ENCODE results near the gene SYTL3.

Gene SYTL3

GRCh38 chr6:158680015-158680414 is 30.2 kb downstream of the SYTL3 start:
- no peaks in the 10 kb centered on the region for H3K79me1 ChIP-seq (ENCODE audit: low read length)
- no peak overlapping the region for H2AK5ac ChIP-seq (ENCODE audit: low read length)
- H3K23ac ChIP-seq (ENCODE audit: low read length): no peak overlapping the region
- no peak overlapping the region for H3K18ac ChIP-seq (ENCODE audit: low read length)
- H2BK5ac ChIP-seq (ENCODE audit: low read depth, low read length, poor library complexity): no peak overlapping the region
- H2AFZ ChIP-seq (ENCODE audit: insufficient read depth, low read length, poor library complexity): no peak overlapping the region
- no peak overlapping the region for H4K91ac ChIP-seq (ENCODE audit: low read depth, low read length)
- no peak overlapping the region for H4K8ac ChIP-seq (ENCODE audit: low read depth, low read length)
- no peaks in the 10 kb centered on the region for H3K27me3 ChIP-seq (ENCODE audit: insufficient read depth, low read length)
- H3K36me3 ChIP-seq (ENCODE audit: control insufficient read depth in 1 of 2, insufficient read depth in 2 of 2, low read length in 2 of 2): no peaks in the 10 kb centered on the region
- peaks cover 2% of the 10 kb centered on the region for H3K9me3 ChIP-seq (ENCODE audit: insufficient read depth, low read depth, low read length)
- H3K27ac ChIP-seq (ENCODE audit: low read depth, low read length): no peak overlapping the region
- DNase-seq: no peak
- H3K14ac ChIP-seq (ENCODE audit: low read length): no peak overlapping the region
- no peak overlapping the region for H2BK12ac ChIP-seq (ENCODE audit: low read length)
- no CpG with 5 or more reads among the region's 2 CpGs for WGBS (ENCODE audit: extremely low coverage, insufficient coverage, insufficient read length)
- H3K4ac ChIP-seq (ENCODE audit: low read depth, low read length): no peak overlapping the region
- H3K4me2 ChIP-seq (ENCODE audit: low read length): no peak overlapping the region
- no peak overlapping the region for H4K12ac ChIP-seq (ENCODE audit: low read depth, low read length)
- H3K9ac ChIP-seq (ENCODE audit: low read length): no peak overlapping the region
- H2BK120ac ChIP-seq (ENCODE audit: insufficient read depth, low read length, poor library complexity): no peak overlapping the region
- no peak overlapping the region for H3K4me3 ChIP-seq (ENCODE audit: low read depth, low read length)
- no peaks in the 10 kb centered on the region for H3K4me1 ChIP-seq (ENCODE audit: control insufficient read depth in 1 of 2, insufficient read depth in 2 of 2, low read length in 2 of 2)
- no peaks in the 10 kb centered on the region for H3K79me2 ChIP-seq (ENCODE audit: control insufficient read depth, insufficient read depth, low read length, poor library complexity)

- H3K14ac ChIP-seq (ENCODE audit: low read length): no peak overlapping the region
- H2BK120ac ChIP-seq (ENCODE audit: insufficient read depth, low read length, poor library complexity): no peak overlapping the region
- H2BK12ac ChIP-seq (ENCODE audit: low read length): no peak overlapping the region
- no peaks in the 10 kb centered on the region for H3K27me3 ChIP-seq (ENCODE audit: insufficient read depth, low read length)
- no peak overlapping the region for H3K4ac ChIP-seq (ENCODE audit: low read depth, low read length)
- no peaks in the 10 kb centered on the region for H3K4me1 ChIP-seq (ENCODE audit: control insufficient read depth in 1 of 2, insufficient read depth in 2 of 2, low read length in 2 of 2)
- H3K36me3 ChIP-seq (ENCODE audit: control insufficient read depth in 1 of 2, insufficient read depth in 2 of 2, low read length in 2 of 2): no peaks in the 10 kb centered on the region
- no peak overlapping the region for H2AK5ac ChIP-seq (ENCODE audit: low read length)
- no peak overlapping the region for H2BK5ac ChIP-seq (ENCODE audit: low read depth, low read length, poor library complexity)
- H3K18ac ChIP-seq (ENCODE audit: low read length): no peak overlapping the region
- no peak overlapping the region for H4K8ac ChIP-seq (ENCODE audit: low read depth, low read length)
- H2AFZ ChIP-seq (ENCODE audit: insufficient read depth, low read length, poor library complexity): no peak overlapping the region
- H4K91ac ChIP-seq (ENCODE audit: low read depth, low read length): no peak overlapping the region
- peaks cover 2% of the 10 kb centered on the region for H3K9me3 ChIP-seq (ENCODE audit: insufficient read depth, low read depth, low read length)
- no peak overlapping the region for H3K23ac ChIP-seq (ENCODE audit: low read length)
- no peak overlapping the region for H4K12ac ChIP-seq (ENCODE audit: low read depth, low read length)
- no peaks in the 10 kb centered on the region for H3K79me2 ChIP-seq (ENCODE audit: control insufficient read depth, insufficient read depth, low read length, poor library complexity)
- H3K4me3 ChIP-seq (ENCODE audit: low read depth, low read length): no peak overlapping the region
- H3K9ac ChIP-seq (ENCODE audit: low read length): no peak overlapping the region
- no CpG with 5 or more reads among the region's 6 CpGs for WGBS (ENCODE audit: extremely low coverage, insufficient coverage, insufficient read length)
- no peak overlapping the region for H3K27ac ChIP-seq (ENCODE audit: low read depth, low read length)
- no peaks in the 10 kb centered on the region for H3K79me1 ChIP-seq (ENCODE audit: low read length)
- H3K4me2 ChIP-seq (ENCODE audit: low read length): no peak overlapping the region
- no peak for DNase-seq
Measured at GRCh38 chr6:158680481-158680880, 30.6 kb downstream of the SYTL3 start.

DNA sequence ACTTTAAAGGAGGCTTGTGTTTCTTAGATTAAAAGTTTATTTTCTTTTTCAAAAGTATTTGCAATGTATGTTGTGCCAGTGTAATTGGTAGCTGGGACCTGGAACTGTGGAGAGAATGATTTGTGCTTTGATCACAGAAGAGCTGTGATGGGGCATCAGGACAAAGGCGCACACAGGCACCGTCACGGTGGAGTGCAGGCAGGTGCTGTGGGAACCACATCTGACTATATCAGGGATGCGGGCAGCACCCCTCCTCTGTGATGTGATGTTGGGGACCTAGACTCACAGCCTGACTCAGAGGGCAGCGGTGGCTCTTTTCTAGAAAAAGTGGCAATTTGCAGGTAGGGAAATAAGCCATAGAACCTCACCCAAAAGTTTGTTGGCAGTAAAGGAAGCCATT is 34.5 kb downstream of the SYTL3 start:
- H3K18ac ChIP-seq (ENCODE audit: low read length): no peak overlapping the region
- no peaks in the 10 kb centered on the region for H3K36me3 ChIP-seq (ENCODE audit: control insufficient read depth in 1 of 2, insufficient read depth in 2 of 2, low read length in 2 of 2)
- H2BK120ac ChIP-seq (ENCODE audit: insufficient read depth, low read length, poor library complexity): no peak overlapping the region
- no peak for DNase-seq
- no peak overlapping the region for H3K9ac ChIP-seq (ENCODE audit: low read length)
- H3K4me2 ChIP-seq (ENCODE audit: low read length): no peak overlapping the region
- H3K9me3 ChIP-seq (ENCODE audit: insufficient read depth, low read depth, low read length): peaks cover 2% of the 10 kb centered on the region
- no peaks in the 10 kb centered on the region for H3K79me2 ChIP-seq (ENCODE audit: control insufficient read depth, insufficient read depth, low read length, poor library complexity)
- H4K91ac ChIP-seq (ENCODE audit: low read depth, low read length): no peak overlapping the region
- H3K14ac ChIP-seq (ENCODE audit: low read length): no peak overlapping the region
- H3K4me1 ChIP-seq (ENCODE audit: control insufficient read depth in 1 of 2, insufficient read depth in 2 of 2, low read length in 2 of 2): peaks cover 3 to 9% of the 10 kb centered on the region in 2 experiments
- H3K4ac ChIP-seq (ENCODE audit: low read depth, low read length): no peak overlapping the region
- H2BK5ac ChIP-seq (ENCODE audit: low read depth, low read length, poor library complexity): no peak overlapping the region
- H3K4me3 ChIP-seq (ENCODE audit: low read depth, low read length): no peak overlapping the region
- H2AK5ac ChIP-seq (ENCODE audit: low read length): no peak overlapping the region
- no peaks in the 10 kb centered on the region for H3K27me3 ChIP-seq (ENCODE audit: insufficient read depth, low read length)
- no peak overlapping the region for H3K23ac ChIP-seq (ENCODE audit: low read length)
- H4K12ac ChIP-seq (ENCODE audit: low read depth, low read length): no peak overlapping the region
- no peaks in the 10 kb centered on the region for H3K79me1 ChIP-seq (ENCODE audit: low read length)
- no CpG with 5 or more reads among the region's 5 CpGs for WGBS (ENCODE audit: extremely low coverage, insufficient coverage, insufficient read length)
- H2AFZ ChIP-seq (ENCODE audit: insufficient read depth, low read length, poor library complexity): no peak overlapping the region
- H3K27ac ChIP-seq (ENCODE audit: low read depth, low read length): no peak overlapping the region
- H4K8ac ChIP-seq (ENCODE audit: low read depth, low read length): no peak overlapping the region
- H2BK12ac ChIP-seq (ENCODE audit: low read length): no peak overlapping the region

- WGBS (ENCODE audit: extremely low coverage, insufficient coverage, insufficient read length): no CpG with 5 or more reads among the region's 5 CpGs
- no peaks in the 10 kb centered on the region for H3K79me2 ChIP-seq (ENCODE audit: control insufficient read depth, insufficient read depth, low read length, poor library complexity)
Measured at GRCh38 chr6:158684745-158685324, 35.0 kb downstream of the SYTL3 start.

More at GRCh38 chr6:158684745-158685324, 35.0 kb downstream of the SYTL3 start:
- Histone ChIP-seq H4K12ac (ENCODE audit: low read depth, low read length) (no peak overlapping the region), H3K4me2 (ENCODE audit: low read length) (no peak overlapping the region), H3K23ac (ENCODE audit: low read length) (no peak overlapping the region), H2BK120ac (ENCODE audit: insufficient read depth, low read length, poor library complexity) (no peak overlapping the region), H2AK5ac (ENCODE audit: low read length) (no peak overlapping the region), H3K79me1 (ENCODE audit: low read length) (no peaks in the 10 kb centered on the region), H4K91ac (ENCODE audit: low read depth, low read length) (no peak overlapping the region), H3K27me3 (ENCODE audit: insufficient read depth, low read length) (no peaks in the 10 kb centered on the region), H3K4me3 (ENCODE audit: low read depth, low read length) (no peak overlapping the region), H2BK12ac (ENCODE audit: low read length) (no peak overlapping the region), H2BK5ac (ENCODE audit: low read depth, low read length, poor library complexity) (no peak overlapping the region), H3K4ac (ENCODE audit: low read depth, low read length) (no peak overlapping the region), H3K9ac (ENCODE audit: low read length) (no peak overlapping the region), H4K8ac (ENCODE audit: low read depth, low read length) (no peak overlapping the region), H3K36me3 (ENCODE audit: control insufficient read depth in 1 of 2, insufficient read depth in 2 of 2, low read length in 2 of 2) (no peaks in the 10 kb centered on the region), H3K9me3 (ENCODE audit: insufficient read depth, low read depth, low read length) (peaks cover 2% of the 10 kb centered on the region), H3K4me1 (ENCODE audit: control insufficient read depth in 1 of 2, insufficient read depth in 2 of 2, low read length in 2 of 2) (peaks cover 3 to 9% of the 10 kb centered on the region in 2 experiments), H2AFZ (ENCODE audit: insufficient read depth, low read length, poor library complexity) (no peak overlapping the region), H3K18ac (ENCODE audit: low read length) (no peak overlapping the region), H3K14ac (ENCODE audit: low read length) (no peak overlapping the region), H3K27ac (ENCODE audit: low read depth, low read length) (no peak overlapping the region)
- peak in 1 of 2 donors; percentile 32 for DNase-seq

Measured in trophoblast cell (in vitro differentiated cells and primary cell).